ENCODE results near the gene UNC93B1. TPM values are rescaled to one million over a fixed set of nuclear protein-coding genes. Genes with fewer than 3 reads are reported as not detected.

UNC93B1 gene
- total RNA-seq, 1 experiment from 2014 or later, result 75.5 TPM

- peak within 1 kb of the TSS; percentile 65 for H3K4me3 ChIP-seq
- H3F3A ChIP-seq (ENCODE audit: insufficient read depth, low read depth), result peaks cover 69% of the 10 kb centered on the region
- H3K9me2 ChIP-seq (ENCODE audit: insufficient read depth), result no peaks in the 10 kb centered on the region
- H2AFZ ChIP-seq, result peak within 1 kb of the TSS; percentile 81
- peak within 1 kb of the TSS; percentile 91 for H3K4me2 ChIP-seq
- intact Hi-C loops (cut with micrococcal nuclease; ENCODE audit: unreplicated experiment), result loop anchor here (1.0 kb wide), 1 partner anchor 9 kb away; the partner anchor contains the start of gene NDUFS8
- TF ChIP-seq EZH2 (IDR thresholded peaks at IDR 0.05; ENCODE audit: low read depth), result no peak
- H3K27ac ChIP-seq, result peak within 1 kb of the TSS; percentile 65
- DNase-seq, result peak; percentile 73 to 80
- CTCF ChIA-PET, result interaction anchor here (0.6 kb wide), 1 partner anchor 620 kb away, joined by 5 read pairs; no protein-coding TSS in a partner anchor
- H3K27me3 ChIP-seq (ENCODE audit: insufficient read depth, low read depth), result no peaks in the 10 kb centered on the region
- H3K36me3 ChIP-seq (ENCODE audit: low read depth), result peaks cover 5% of the 10 kb centered on the region; the same call in 1 of the 2 replicates
- H3K4me1 ChIP-seq (replicated peaks; ENCODE audit: insufficient read depth), result peaks cover 35% of the 10 kb centered on the region
- H3K79me2 ChIP-seq (ENCODE audit: low read depth), result peaks cover 30% of the 10 kb centered on the region
- BruUV-seq (replicated peaks), result TSS peak; percentile 33
- H4K20me1 ChIP-seq (ENCODE audit: insufficient read depth), result no peaks in the 10 kb centered on the region
- H3K9me3 ChIP-seq (ENCODE audit: insufficient read depth, low read depth), result no peaks in the 10 kb centered on the region
- POLR2A ChIA-PET (ENCODE audit: unreplicated experiment), result interaction anchor here (0.8 to 1.1 kb wide), 2 partner anchors 26 to 29 kb away, joined by 4 to 8 read pairs; partner anchors contain the start of gene ALDH3B1
These were observed 35.0 kb upstream of the UNC93B1 start, which contains the start of gene TCIRG1 for GRCh38 chr11:68038718-68039525. TCIRG1 (plus strand) TSS chr11:68039025; CDS start chr11:68041272, 2,247 bp downstream.

DNA sequence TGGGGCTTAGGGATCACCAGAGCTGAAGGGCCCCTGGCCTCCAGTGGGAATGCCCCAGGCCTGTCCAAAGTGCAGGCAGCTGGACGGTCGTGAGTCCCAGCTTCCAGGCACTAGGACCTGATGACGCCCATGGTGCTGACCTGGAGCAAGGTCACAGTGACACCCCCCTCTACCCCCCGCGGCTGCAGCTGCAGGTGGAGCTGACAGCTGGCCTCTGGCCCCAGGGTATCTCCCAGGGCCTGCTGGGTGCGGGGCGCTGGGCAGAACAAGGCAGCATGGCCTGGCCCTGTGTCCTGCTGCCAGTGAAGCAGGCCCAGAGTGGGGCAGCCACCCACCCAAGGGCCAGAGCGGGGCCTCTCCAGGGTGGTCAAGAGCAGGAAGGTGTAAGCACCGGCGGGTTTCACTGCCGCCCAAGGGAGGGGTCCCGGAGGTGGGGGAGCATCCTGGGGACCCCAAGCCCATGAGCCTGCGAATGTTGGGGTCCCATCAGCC, 34.4 kb upstream of the UNC93B1 start:
- peak overlapping the region; percentile 65 for H3K4me3 ChIP-seq
- peak overlapping the region; percentile 81 for H2AFZ ChIP-seq
- no peak for TF ChIP-seq CTCF (conservative IDR thresholded peaks at IDR 0.05)
- TF ChIP-seq EZH2 (IDR thresholded peaks at IDR 0.05; ENCODE audit: low read depth), result no peak
- no peaks in the 10 kb centered on the region for H3K27me3 ChIP-seq (ENCODE audit: insufficient read depth, low read depth)
- H3K9me2 ChIP-seq (ENCODE audit: insufficient read depth), result no peaks in the 10 kb centered on the region
- H3K4me1 ChIP-seq (replicated peaks; ENCODE audit: insufficient read depth), result peaks cover 28% of the 10 kb centered on the region
- H3F3A ChIP-seq (ENCODE audit: insufficient read depth, low read depth), result peaks cover 72% of the 10 kb centered on the region
- H3K36me3 ChIP-seq (ENCODE audit: low read depth), result peaks cover 7% of the 10 kb centered on the region; the same call in 1 of the 2 replicates
- H3K27ac ChIP-seq, result no peak overlapping the region
- BruUV-seq (replicated peaks), result TSS peak; percentile 75
- peaks cover 30% of the 10 kb centered on the region for H3K79me2 ChIP-seq (ENCODE audit: low read depth)
- ChIA-PET POLR2A (ENCODE audit: unreplicated experiment) (interaction anchor here (1.1 kb wide), 1 partner anchor 28 kb away, joined by 8 read pairs; the partner anchor contains the start of gene ALDH3B1), CTCF (interaction anchor here (0.6 kb wide), 1 partner anchor 620 kb away, joined by 5 read pairs; no protein-coding TSS in a partner anchor)
- no peaks in the 10 kb centered on the region for H3K9me3 ChIP-seq (ENCODE audit: insufficient read depth, low read depth)
- no peaks in the 10 kb centered on the region for H4K20me1 ChIP-seq (ENCODE audit: insufficient read depth)
- intact Hi-C loops (cut with micrococcal nuclease; ENCODE audit: unreplicated experiment), result loop anchor here (1.0 kb wide), 1 partner anchor 8 kb away; the partner anchor contains the start of gene NDUFS8
- no peak for DNase-seq
- H3K4me2 ChIP-seq, result peak overlapping the region; percentile 91

GRCh38 chr11:68037411-68038225, 33.7 kb upstream of the UNC93B1 start:
- no TSS peak for BruUV-seq (replicated peaks)
- intact Hi-C loops (cut with micrococcal nuclease; ENCODE audit: unreplicated experiment), result loop anchor here (1.0 kb wide), 1 partner anchor 7 kb away; the partner anchor contains the start of gene NDUFS8
- ChIA-PET POLR2A (ENCODE audit: unreplicated experiment) (interaction anchor here (0.6 to 1.1 kb wide), 2 partner anchors 27 to 140 kb away, joined by 3 to 8 read pairs; partner anchors contain the start of gene ALDH3B1), CTCF (no interaction called here)
- no peak overlapping the region for H3K27ac ChIP-seq
- H2AFZ ChIP-seq, result no peak overlapping the region
- no peak for DNase-seq
- H3K9me2 ChIP-seq (ENCODE audit: insufficient read depth), result no peaks in the 10 kb centered on the region
- H3K4me2 ChIP-seq, result peak overlapping the region; percentile 91
- H3F3A ChIP-seq (ENCODE audit: insufficient read depth, low read depth), result peaks cover 69% of the 10 kb centered on the region
- no peaks in the 10 kb centered on the region for H4K20me1 ChIP-seq (ENCODE audit: insufficient read depth)
- H3K4me1 ChIP-seq (replicated peaks; ENCODE audit: insufficient read depth), result peaks cover 22% of the 10 kb centered on the region
- H3K27me3 ChIP-seq (ENCODE audit: insufficient read depth, low read depth), result no peaks in the 10 kb centered on the region
- H3K79me2 ChIP-seq (ENCODE audit: low read depth), result peaks cover 28% of the 10 kb centered on the region
- TF ChIP-seq EZH2 (IDR thresholded peaks at IDR 0.05; ENCODE audit: low read depth) (no peak), CTCF (conservative IDR thresholded peaks at IDR 0.05) (no peak)
- no peaks in the 10 kb centered on the region for H3K9me3 ChIP-seq (ENCODE audit: insufficient read depth, low read depth)
- H3K36me3 ChIP-seq (ENCODE audit: low read depth), result peaks cover 7% of the 10 kb centered on the region; the same call in 1 of the 2 replicates
- no peak overlapping the region; the same call in 1 of the 2 replicates for H3K4me3 ChIP-seq

Measured in PC-9 (cell line).